22Rv1 (cell line): ENCODE measurements around the gene GDI2.

Source experiments
- H3K27ac ChIP-seq: fragments of 450-650 bp; 2 replicates; pipeline ENCODE4 v1.5.1; 2017
- CTCF ChIP-seq: fragments of 450-650 bp; IDR thresholded peaks from 2 replicates; pipeline ENCODE4 v1.5.1; 2017; ENCODE audit warnings: mild to moderate bottlenecking
- ZFX ChIP-seq: fragments of 450-650 bp; IDR thresholded peaks from 2 replicates; pipeline ENCODE4 v1.6.1; 2017; ENCODE audit warnings: antibody characterized with exemption, borderline replicate concordance

GDI2 gene

GRCh38 chr10:5762531-5762930 lies 50.7 kb downstream of the GDI2 start:
- peak overlapping the region; percentile 60 for H3K27ac ChIP-seq
- TF ChIP-seq ZFX (no peak), CTCF (no peak)

- TF ChIP-seq CTCF (no peak), ZFX (no peak)
- H3K27ac ChIP-seq = peak overlapping the region; percentile 60; the same call in 1 of the 2 replicates
These were observed 52.0 kb downstream of the GDI2 start for GRCh38 chr10:5761220-5761619.

GRCh38 chr10:5760515-5760914 lies 52.7 kb downstream of the GDI2 start:
- H3K27ac ChIP-seq = no peak overlapping the region
- no peak for TF ChIP-seq CTCF
- no peak for TF ChIP-seq ZFX

- TF ChIP-seq ZFX (no peak), CTCF (no peak)
These were observed 54.3 kb downstream of the GDI2 start for GRCh38 chr10:5758927-5759326.

GRCh38 chr10:5757766-5758517 lies 55.3 kb downstream of the GDI2 start:
- H3K27ac ChIP-seq = no peak overlapping the region
- TF ChIP-seq CTCF = no peak
- TF ChIP-seq ZFX = no peak

More at GRCh38 chr10:5758927-5759326, 54.3 kb downstream of the GDI2 start:
- no peak overlapping the region for H3K27ac ChIP-seq

GRCh38 chr10:5752301-5752871 lies 60.8 kb downstream of the GDI2 start:
- no peak for TF ChIP-seq ZFX
- TF ChIP-seq CTCF = no peak
- H3K27ac ChIP-seq = no peak overlapping the region

GRCh38 chr10:5751601-5752253 lies 61.5 kb downstream of the GDI2 start:
- TF ChIP-seq CTCF (no peak), ZFX (no peak)
- H3K27ac ChIP-seq = no peak overlapping the region
